Ishikawa (cell line): ENCODE results near the gene FGFR1OP2.

Source experiments
- CEBPB ChIP-seq: IDR thresholded peaks from 2 replicates; pipeline ENCODE4 v1.6.1; 2012
- CREB1 ChIP-seq: IDR thresholded peaks from 2 replicates; pipeline ENCODE4 v1.6.1; 2012; ENCODE audit warnings: low read depth
- EGR1 ChIP-seq: IDR thresholded peaks from 2 replicates; pipeline ENCODE4 v1.6.1; 2012
- EP300 ChIP-seq: IDR thresholded peaks from 2 replicates; pipeline ENCODE4 v1.6.1; 2012; ENCODE audit warnings: borderline replicate concordance
- FOXM1 ChIP-seq: IDR thresholded peaks from 2 replicates; pipeline ENCODE4 v1.6.1; 2012; ENCODE audit warnings: low read depth, borderline replicate concordance
- MAX ChIP-seq: IDR thresholded peaks from 2 replicates; pipeline ENCODE4 v1.6.1; 2012
- NFIC ChIP-seq: IDR thresholded peaks from 2 replicates; pipeline ENCODE4 v1.6.1; 2012
- RAD21 ChIP-seq: IDR thresholded peaks from 2 replicates; pipeline ENCODE4 v1.6.1; 2012; ENCODE audit warnings: low read depth
- TAF1 ChIP-seq: IDR thresholded peaks from 2 replicates; pipeline ENCODE4 v1.6.1; 2012; ENCODE audit warnings: low read depth, mild to moderate bottlenecking
- TCF12 ChIP-seq: IDR thresholded peaks from 2 replicates; pipeline ENCODE4 v1.6.1; 2012; ENCODE audit warnings: low read depth
- TEAD4 ChIP-seq: IDR thresholded peaks from 2 replicates; pipeline ENCODE4 v1.6.1; 2012
- YY1 ChIP-seq: IDR thresholded peaks from 2 replicates; pipeline ENCODE4 v1.6.1; 2012; ENCODE audit warnings: low read depth
- ZBTB7A ChIP-seq: IDR thresholded peaks from 2 replicates; pipeline ENCODE4 v1.6.1; 2012; ENCODE audit warnings: low read depth
- TF ChIP-seq, protein P1 (sequence below): IDR thresholded peaks from 2 replicates; pipeline ENCODE4 v1.6.1; 2012
- TF ChIP-seq, protein P2 (sequence below): IDR thresholded peaks from 2 replicates; pipeline ENCODE4 v1.6.1; 2012; ENCODE audit warnings: low read depth, mild to moderate bottlenecking

The FGFR1OP2 gene

DNA sequence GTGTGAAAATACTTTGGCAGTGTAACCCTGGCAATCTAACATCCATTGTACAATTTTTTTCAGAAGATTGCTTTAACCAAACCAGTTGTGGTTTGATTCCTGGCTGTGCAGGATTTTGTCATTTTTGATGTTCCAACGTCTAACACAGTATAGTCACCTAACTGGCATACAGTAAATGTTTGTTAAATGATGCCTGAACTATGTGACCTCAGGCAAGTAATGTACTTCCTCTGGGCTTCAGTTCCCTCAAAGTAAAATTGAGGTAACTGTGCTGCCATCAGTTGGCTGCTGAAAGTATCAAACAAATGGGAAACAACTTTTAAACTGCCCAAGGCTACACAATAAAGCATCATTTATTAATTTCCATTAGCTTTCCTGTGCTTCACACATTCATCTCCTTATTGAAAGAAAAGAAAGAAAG is 71.6 kb downstream of the FGFR1OP2 start:
- TF ChIP-seq EP300, result no peak
- TF ChIP-seq, protein P1, sequence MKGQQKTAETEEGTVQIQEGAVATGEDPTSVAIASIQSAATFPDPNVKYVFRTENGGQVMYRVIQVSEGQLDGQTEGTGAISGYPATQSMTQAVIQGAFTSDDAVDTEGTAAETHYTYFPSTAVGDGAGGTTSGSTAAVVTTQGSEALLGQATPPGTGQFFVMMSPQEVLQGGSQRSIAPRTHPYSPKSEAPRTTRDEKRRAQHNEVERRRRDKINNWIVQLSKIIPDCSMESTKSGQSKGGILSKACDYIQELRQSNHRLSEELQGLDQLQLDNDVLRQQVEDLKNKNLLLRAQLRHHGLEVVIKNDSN, result no peak
- TF ChIP-seq ZBTB7A, result no peak
- TF ChIP-seq TAF1, result no peak
- TF ChIP-seq CREB1, result no peak
- no peak for TF ChIP-seq FOXM1
- TF ChIP-seq YY1, result no peak
- TF ChIP-seq, protein P2, sequence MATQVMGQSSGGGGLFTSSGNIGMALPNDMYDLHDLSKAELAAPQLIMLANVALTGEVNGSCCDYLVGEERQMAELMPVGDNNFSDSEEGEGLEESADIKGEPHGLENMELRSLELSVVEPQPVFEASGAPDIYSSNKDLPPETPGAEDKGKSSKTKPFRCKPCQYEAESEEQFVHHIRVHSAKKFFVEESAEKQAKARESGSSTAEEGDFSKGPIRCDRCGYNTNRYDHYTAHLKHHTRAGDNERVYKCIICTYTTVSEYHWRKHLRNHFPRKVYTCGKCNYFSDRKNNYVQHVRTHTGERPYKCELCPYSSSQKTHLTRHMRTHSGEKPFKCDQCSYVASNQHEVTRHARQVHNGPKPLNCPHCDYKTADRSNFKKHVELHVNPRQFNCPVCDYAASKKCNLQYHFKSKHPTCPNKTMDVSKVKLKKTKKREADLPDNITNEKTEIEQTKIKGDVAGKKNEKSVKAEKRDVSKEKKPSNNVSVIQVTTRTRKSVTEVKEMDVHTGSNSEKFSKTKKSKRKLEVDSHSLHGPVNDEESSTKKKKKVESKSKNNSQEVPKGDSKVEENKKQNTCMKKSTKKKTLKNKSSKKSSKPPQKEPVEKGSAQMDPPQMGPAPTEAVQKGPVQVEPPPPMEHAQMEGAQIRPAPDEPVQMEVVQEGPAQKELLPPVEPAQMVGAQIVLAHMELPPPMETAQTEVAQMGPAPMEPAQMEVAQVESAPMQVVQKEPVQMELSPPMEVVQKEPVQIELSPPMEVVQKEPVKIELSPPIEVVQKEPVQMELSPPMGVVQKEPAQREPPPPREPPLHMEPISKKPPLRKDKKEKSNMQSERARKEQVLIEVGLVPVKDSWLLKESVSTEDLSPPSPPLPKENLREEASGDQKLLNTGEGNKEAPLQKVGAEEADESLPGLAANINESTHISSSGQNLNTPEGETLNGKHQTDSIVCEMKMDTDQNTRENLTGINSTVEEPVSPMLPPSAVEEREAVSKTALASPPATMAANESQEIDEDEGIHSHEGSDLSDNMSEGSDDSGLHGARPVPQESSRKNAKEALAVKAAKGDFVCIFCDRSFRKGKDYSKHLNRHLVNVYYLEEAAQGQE, result no peak
- no peak for TF ChIP-seq NFIC
- TF ChIP-seq TEAD4, result no peak
- TF ChIP-seq CEBPB, result no peak
- TF ChIP-seq MAX, result no peak
- no peak for TF ChIP-seq EGR1
- TF ChIP-seq RAD21, result no peak
- TF ChIP-seq TCF12, result no peak

DNA sequence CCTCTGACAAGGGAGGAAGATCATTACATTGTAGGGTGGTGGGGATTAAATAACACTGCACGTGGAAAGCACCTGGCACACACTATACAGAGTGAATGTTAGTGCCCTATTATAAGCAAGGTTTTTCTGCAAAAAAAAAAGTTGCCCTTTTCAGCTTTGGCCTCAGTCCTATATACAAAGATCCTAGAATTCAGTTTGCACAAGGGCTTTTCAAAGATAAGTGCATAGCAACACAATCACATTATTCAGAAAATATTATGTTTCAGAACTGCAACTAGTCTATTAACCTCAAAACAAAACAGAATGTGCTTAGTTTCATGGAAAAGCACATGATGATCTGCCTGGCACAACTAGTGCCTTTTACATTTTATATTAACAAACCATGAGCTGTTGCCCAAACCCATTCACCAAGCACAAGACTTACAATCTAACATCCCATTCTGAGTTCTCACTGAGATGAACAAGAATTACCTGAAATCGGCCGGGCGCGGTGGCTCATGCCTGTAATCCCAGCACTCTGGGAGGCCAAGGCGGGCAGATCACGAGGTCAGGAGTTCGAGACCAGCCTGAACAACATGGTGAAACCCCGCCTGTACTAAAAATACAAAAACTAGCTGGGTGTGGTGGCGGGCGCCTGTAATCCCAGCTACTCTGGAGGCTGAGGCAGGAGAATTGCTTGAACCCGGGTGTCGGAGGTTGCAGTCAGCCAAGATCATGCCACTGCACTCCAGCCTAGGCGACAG is 74.1 kb downstream of the FGFR1OP2 start:
- TF ChIP-seq, protein P1, result no peak
- no peak for TF ChIP-seq YY1

GRCh38 chr12:27012982-27013255 is 74.6 kb downstream of the FGFR1OP2 start:
- TF ChIP-seq TCF12 (no peak), MAX (no peak), EGR1 (no peak), TAF1 (no peak), FOXM1 (no peak), CREB1 (no peak), TEAD4 (no peak), RAD21 (no peak), CEBPB (no peak), EP300 (no peak), YY1 (no peak), ZBTB7A (no peak), NFIC (no peak)
- TF ChIP-seq, protein P1, result no peak
- TF ChIP-seq, protein P2, result no peak

GRCh38 chr12:27013611-27014084 is 75.4 kb downstream of the FGFR1OP2 start:
- TF ChIP-seq CEBPB (no peak), ZBTB7A (peak; percentile 0; the same call in 1 of the 2 replicates), EP300 (no peak), CREB1 (no peak), MAX (no peak), FOXM1 (no peak), TEAD4 (no peak)
- TF ChIP-seq, protein P1, result no peak

DNA sequence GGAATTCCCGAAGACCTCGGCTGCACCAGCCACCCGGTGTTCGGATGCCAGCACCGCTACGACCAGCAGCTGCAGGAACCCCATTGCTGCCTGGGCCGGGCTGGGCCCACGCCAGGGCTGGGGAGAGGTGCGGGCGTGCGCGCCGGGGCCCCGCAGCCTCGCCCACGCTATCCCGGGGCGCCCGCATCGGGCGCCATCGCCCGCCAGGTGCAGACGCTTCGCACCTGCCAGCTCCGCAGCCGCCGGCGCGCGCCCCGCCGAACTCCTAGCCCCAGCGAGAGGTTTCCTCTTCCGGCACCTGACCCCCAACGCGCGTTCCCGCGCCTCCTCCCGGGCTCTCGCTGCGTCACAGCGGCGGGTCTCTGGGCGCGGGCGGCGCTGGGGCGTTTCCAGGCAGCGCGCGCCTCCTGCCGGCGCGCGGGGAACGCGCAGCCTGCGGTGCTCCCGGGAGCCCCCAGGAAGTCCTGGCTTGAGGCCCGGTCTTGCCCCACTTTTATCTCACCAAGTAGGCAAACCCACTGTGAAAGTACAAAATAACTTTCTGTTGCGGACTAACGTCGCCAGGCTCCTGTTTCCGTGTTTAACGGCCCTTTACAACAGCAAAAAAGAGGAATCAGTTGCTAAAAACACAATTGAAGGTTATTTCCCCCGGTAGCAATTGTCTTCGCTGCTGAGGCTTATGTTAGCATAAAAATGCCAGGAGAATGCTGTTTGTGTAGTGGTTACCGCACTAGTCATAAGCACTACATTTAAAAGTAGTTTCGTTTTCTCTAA is 76.0 kb downstream of the FGFR1OP2 start, which contains the start of gene TM7SF3:
Gene TM7SF3 (minus strand): TSS at position 300 of the 774 bp plus-strand sequence. CDS start 216 bp downstream, at position 84.
- TF ChIP-seq TAF1 (no peak; the same call in 1 of the 2 replicates), YY1 (peak; percentile 77), ZBTB7A (peak; percentile 56; the same call in 1 of the 2 replicates), FOXM1 (no peak), TEAD4 (no peak), MAX (peak; percentile 97), EP300 (peak; percentile 32; the same call in 1 of the 2 replicates), NFIC (peak; percentile 46), CEBPB (peak; percentile 24; the same call in 1 of the 2 replicates), CREB1 (0 out of 2 replicates have a peak, but pooled peaks have one; percentile 44), RAD21 (peak; percentile 71; the same call in 1 of the 2 replicates), TCF12 (peak; percentile 59; the same call in 1 of the 2 replicates), EGR1 (peak; percentile 62)
- TF ChIP-seq, protein P1, result peak; percentile 89
- TF ChIP-seq, protein P2, result no peak; the same call in 1 of the 2 replicates
